Activated naive CD4-positive, alpha-beta T cell treated with anti-CD3 and anti-CD28 coated beads, Interleukin-2, amount 10 ng/mL, durations not matched to agents 7 days and 5 days (primary cell): Measurements from ENCODE around the gene HHIP.
"Not testable (repeated sequence)": the region's sequence is repeated elsewhere in the genome, so short reads cannot be mapped to it uniquely, and the experiment has no call there.

Experiments
- CTCF ChIA-PET: fragments of 350-600 bp; sonication (Branson Sonifier 250); formaldehyde crosslinking; loops from one replicate; lab custom pipeline; 2021; ENCODE audit warnings: antibody characterized with exemption; lab: Charles Lee
- DNase-seq: peaks from one replicate; pipeline ENCODE4 v3.0.0-alpha.2; 2020
- H3K27ac Mint-ChIP-seq: one replicate; pipeline ENCODE4 v1.8.0; 2021; ENCODE audit warnings: mild to moderate bottlenecking, moderate library complexity, mixed read lengths
- H3K27me3 Mint-ChIP-seq: one replicate; pipeline ENCODE4 v1.8.0; 2021; ENCODE audit warnings: mild to moderate bottlenecking, mixed read lengths
- H3K36me3 Mint-ChIP-seq: one replicate; pipeline ENCODE4 v1.8.0; 2021; ENCODE audit warnings: mixed read lengths
- H3K4me1 Mint-ChIP-seq: one replicate; pipeline ENCODE4 v1.8.0; 2021; ENCODE audit warnings: mixed read lengths
- H3K4me3 Mint-ChIP-seq: one replicate; pipeline ENCODE4 v1.8.0; 2021; ENCODE audit warnings: mild to moderate bottlenecking, moderate library complexity, mixed read lengths
- H3K9me3 Mint-ChIP-seq: one replicate; pipeline ENCODE4 v1.8.0; 2021; ENCODE audit warnings: mixed read lengths

Gene HHIP

GRCh38 chr4:144734522-144734921 is 88.6 kb downstream of the HHIP start:
- Mint-ChIP-seq H3K27ac (no peak overlapping the region), H3K9me3 (no peaks in the 10 kb centered on the region), H3K36me3 (no peaks in the 10 kb centered on the region), H3K4me1 (no peaks in the 10 kb centered on the region), H3K27me3 (no peaks in the 10 kb centered on the region), H3K4me3 (no peak overlapping the region)
- DNase-seq = no peak
- CTCF ChIA-PET = no interaction called here

DNA sequence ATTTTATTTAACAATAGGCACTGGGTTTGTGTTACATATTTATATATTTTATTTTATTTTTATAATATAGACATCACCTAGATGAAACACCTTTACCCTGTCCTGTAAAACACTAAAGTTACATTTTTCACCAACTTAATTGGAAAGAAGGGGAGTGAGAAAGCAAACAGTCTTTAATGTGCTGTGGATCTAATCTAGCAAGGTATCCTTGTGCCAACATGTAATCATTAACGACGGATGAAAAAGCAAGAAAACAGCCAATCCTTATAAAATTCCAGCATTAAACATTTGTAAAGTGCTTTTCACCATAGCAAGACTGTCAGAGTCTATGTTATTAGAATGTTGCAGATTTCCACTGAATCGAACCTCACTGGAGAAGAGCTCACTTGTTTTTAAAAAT is 92.7 kb downstream of the HHIP start:
- Mint-ChIP-seq H3K27ac (no peak overlapping the region), H3K27me3 (no peaks in the 10 kb centered on the region), H3K9me3 (no peaks in the 10 kb centered on the region), H3K36me3 (no peaks in the 10 kb centered on the region), H3K4me1 (no peaks in the 10 kb centered on the region), H3K4me3 (no peak overlapping the region)
- no peak for DNase-seq
- CTCF ChIA-PET = no interaction called here

- H3K9me3 Mint-ChIP-seq = no peaks in the 10 kb centered on the region
- H3K4me1 Mint-ChIP-seq = no peaks in the 10 kb centered on the region
- H3K36me3 Mint-ChIP-seq = no peaks in the 10 kb centered on the region
These were observed 93.6 kb downstream of the HHIP start for GRCh38 chr4:144739511-144740033.

GRCh38 chr4:144740316-144740715 is 94.4 kb downstream of the HHIP start:
- CTCF ChIA-PET = no interaction called here
- Mint-ChIP-seq H3K9me3 (no peaks in the 10 kb centered on the region), H3K4me3 (no peak overlapping the region), H3K4me1 (no peaks in the 10 kb centered on the region), H3K27ac (no peak overlapping the region), H3K36me3 (no peaks in the 10 kb centered on the region), H3K27me3 (no peaks in the 10 kb centered on the region)
- no peak for DNase-seq

More at GRCh38 chr4:144739511-144740033, 93.6 kb downstream of the HHIP start:
- CTCF ChIA-PET = no interaction called here
- Mint-ChIP-seq H3K27ac (no peak overlapping the region), H3K27me3 (no peaks in the 10 kb centered on the region), H3K4me3 (no peak overlapping the region)
- no peak for DNase-seq

GRCh38 chr4:144748814-144749555 is 103.0 kb downstream of the HHIP start:
- Mint-ChIP-seq H3K4me3 (no peak overlapping the region), H3K27me3 (no peaks in the 10 kb centered on the region), H3K4me1 (no peaks in the 10 kb centered on the region), H3K9me3 (no peaks in the 10 kb centered on the region), H3K36me3 (no peaks in the 10 kb centered on the region), H3K27ac (no peak overlapping the region)
- CTCF ChIA-PET = no interaction called here
- DNase-seq = no peak

DNA sequence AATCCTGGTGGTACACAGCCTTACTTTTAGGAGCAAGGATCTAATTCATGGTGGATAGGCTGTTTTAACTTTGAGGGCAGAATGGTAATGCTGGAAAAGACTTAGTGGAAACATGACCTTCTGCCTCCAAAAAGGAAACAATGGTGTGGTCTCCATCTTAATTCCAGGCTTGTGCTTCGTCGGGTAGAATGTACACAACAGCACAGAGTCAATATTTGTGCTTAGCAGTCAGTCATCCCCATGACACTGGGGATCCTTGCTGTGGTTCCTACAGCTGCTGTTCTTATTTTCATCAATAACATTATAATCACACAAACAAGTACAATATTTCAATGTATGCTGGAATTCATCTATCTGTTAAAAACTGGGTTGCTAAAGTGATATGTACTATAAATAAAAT is 104.4 kb downstream of the HHIP start:
- no peaks in the 10 kb centered on the region for H3K27me3 Mint-ChIP-seq
- CTCF ChIA-PET = no interaction called here
- H3K4me3 Mint-ChIP-seq = no peak overlapping the region
- H3K9me3 Mint-ChIP-seq = no peaks in the 10 kb centered on the region
- no peak for DNase-seq
- no peak overlapping the region for H3K27ac Mint-ChIP-seq
- no peaks in the 10 kb centered on the region for H3K4me1 Mint-ChIP-seq
- H3K36me3 Mint-ChIP-seq = no peaks in the 10 kb centered on the region

GRCh38 chr4:144754562-144755410 is 108.8 kb downstream of the HHIP start:
- H3K27ac Mint-ChIP-seq = no peak overlapping the region
- H3K9me3 Mint-ChIP-seq = no peaks in the 10 kb centered on the region
- no peaks in the 10 kb centered on the region for H3K27me3 Mint-ChIP-seq
- no peaks in the 10 kb centered on the region for H3K36me3 Mint-ChIP-seq
- CTCF ChIA-PET = no interaction called here
- no peaks in the 10 kb centered on the region for H3K4me1 Mint-ChIP-seq
- DNase-seq = no peak
- no peak overlapping the region for H3K4me3 Mint-ChIP-seq

DNA sequence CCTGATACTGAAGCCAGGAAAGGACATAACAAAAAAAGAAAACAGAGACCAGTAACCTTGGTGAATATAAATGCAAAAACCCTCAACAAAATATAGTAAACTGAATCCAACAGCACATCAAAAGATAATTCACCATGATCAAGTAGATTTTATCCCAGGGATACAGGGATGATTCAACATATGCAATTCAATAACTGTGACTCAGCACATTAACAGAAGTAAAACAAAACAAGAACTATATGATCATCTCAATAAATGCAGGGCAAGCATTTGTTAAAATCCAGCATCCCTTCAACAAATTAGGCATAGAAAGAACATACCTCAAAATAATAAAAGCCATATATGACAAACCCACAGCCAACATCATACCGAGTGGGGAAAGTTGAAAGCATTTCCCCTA is 112.0 kb downstream of the HHIP start:
- Mint-ChIP-seq H3K36me3 (no peaks in the 10 kb centered on the region), H3K27me3 (no peaks in the 10 kb centered on the region), H3K4me3 (no peak overlapping the region), H3K27ac (no peak overlapping the region), H3K9me3 (no peaks in the 10 kb centered on the region), H3K4me1 (no peaks in the 10 kb centered on the region)
- DNase-seq = no peak
- CTCF ChIA-PET = no interaction called here

- H3K27me3 Mint-ChIP-seq, DNase-seq, H3K27ac Mint-ChIP-seq, H3K9me3 Mint-ChIP-seq, H3K4me1 Mint-ChIP-seq, H3K36me3 Mint-ChIP-seq, H3K4me3 Mint-ChIP-seq, CTCF ChIA-PET: not testable (repeated sequence)
These were observed 122.9 kb downstream of the HHIP start for GRCh38 chr4:144768809-144769208.

DNA sequence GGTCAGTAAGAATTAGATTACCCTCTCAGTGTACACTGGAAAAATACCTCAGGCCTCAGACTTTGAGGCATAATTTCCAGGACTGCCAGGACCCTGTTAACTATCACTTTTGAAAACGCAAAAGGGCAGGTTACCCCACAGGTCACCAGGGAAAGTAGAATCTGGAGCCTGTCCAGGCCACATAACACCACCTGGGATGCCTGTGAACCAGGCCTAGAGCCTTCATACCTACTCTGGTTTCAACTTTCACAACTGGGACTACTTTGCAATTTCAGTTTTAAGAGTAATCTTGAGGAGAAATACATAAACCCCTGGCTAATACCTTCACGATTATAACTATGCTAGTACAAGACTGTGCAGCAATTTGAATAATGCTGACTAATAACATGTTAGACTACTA is 132.4 kb downstream of the HHIP start:
- no peaks in the 10 kb centered on the region for H3K27me3 Mint-ChIP-seq
- CTCF ChIA-PET = no interaction called here
- H3K4me1 Mint-ChIP-seq = no peaks in the 10 kb centered on the region
- H3K27ac Mint-ChIP-seq = no peak overlapping the region
- DNase-seq = no peak
- H3K9me3 Mint-ChIP-seq = peaks cover 2% of the 10 kb centered on the region
- no peak overlapping the region for H3K4me3 Mint-ChIP-seq
- no peaks in the 10 kb centered on the region for H3K36me3 Mint-ChIP-seq

GRCh38 chr4:144782345-144782744 is 136.4 kb downstream of the HHIP start:
- no peaks in the 10 kb centered on the region for H3K9me3 Mint-ChIP-seq
- H3K4me3 Mint-ChIP-seq = no peak overlapping the region
- H3K27ac Mint-ChIP-seq = no peak overlapping the region
- no peaks in the 10 kb centered on the region for H3K36me3 Mint-ChIP-seq
- CTCF ChIA-PET = no interaction called here
- H3K4me1 Mint-ChIP-seq = no peaks in the 10 kb centered on the region
- no peak for DNase-seq
- no peaks in the 10 kb centered on the region for H3K27me3 Mint-ChIP-seq

GRCh38 chr4:144785961-144786360 is 140.0 kb downstream of the HHIP start:
- Mint-ChIP-seq H3K4me1 (no peaks in the 10 kb centered on the region), H3K36me3 (no peaks in the 10 kb centered on the region), H3K4me3 (no peak overlapping the region), H3K27me3 (no peaks in the 10 kb centered on the region), H3K27ac (no peak overlapping the region), H3K9me3 (no peaks in the 10 kb centered on the region)
- no peak for DNase-seq
- CTCF ChIA-PET = interaction anchor here (1.1 kb wide), 1 partner anchor 612 kb away, joined by 3 read pairs; no protein-coding TSS in a partner anchor

DNA sequence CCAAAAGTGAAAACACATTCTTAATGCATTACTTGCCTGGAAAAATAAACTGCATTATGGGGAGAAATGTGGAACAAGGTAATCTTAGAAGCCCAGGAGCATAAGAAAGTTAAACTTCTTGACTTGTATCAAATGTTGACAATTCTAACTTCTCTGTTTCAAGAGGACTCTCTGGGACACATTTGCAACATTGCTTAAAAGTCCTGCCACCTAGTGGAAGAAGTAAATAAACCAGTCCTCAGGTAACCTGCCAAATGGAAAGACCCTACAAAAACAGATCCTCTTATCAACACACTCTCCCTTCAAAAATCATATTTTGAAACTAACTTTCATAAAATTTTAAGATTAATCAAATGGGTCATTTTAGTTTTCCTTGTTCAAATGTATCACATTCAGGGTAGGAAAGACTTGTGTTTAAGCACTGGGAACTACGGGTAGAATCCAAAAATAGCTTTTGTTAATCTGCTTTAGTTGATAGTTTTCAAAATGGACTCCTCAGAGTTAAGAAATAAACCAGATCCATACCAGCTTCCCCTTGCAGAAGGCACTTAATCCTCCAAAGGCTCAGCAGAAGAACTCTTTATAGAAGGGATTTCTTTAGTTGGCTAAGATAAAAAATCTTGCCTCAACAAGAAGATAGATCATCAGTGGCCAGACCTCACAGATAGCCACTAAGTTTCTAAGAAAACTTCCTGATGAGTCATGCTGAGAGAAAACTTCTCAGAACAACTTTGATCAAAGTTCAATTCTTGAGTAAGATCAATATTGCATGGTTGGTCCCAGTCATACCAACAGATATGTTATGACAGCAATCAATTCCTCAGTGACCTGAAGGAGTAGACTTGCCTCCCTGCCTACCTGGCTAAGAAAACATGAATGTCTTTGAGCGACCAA is 141.7 kb downstream of the HHIP start:
- Mint-ChIP-seq H3K36me3 (no peaks in the 10 kb centered on the region), H3K27me3 (no peaks in the 10 kb centered on the region), H3K4me3 (no peak overlapping the region), H3K4me1 (no peaks in the 10 kb centered on the region), H3K9me3 (peaks cover under 1% of the 10 kb centered on the region), H3K27ac (no peak overlapping the region)
- DNase-seq = no peak
- CTCF ChIA-PET = interaction anchor here (0.9 kb wide), 1 partner anchor 614 kb away, joined by 4 read pairs; no protein-coding TSS in a partner anchor

DNA sequence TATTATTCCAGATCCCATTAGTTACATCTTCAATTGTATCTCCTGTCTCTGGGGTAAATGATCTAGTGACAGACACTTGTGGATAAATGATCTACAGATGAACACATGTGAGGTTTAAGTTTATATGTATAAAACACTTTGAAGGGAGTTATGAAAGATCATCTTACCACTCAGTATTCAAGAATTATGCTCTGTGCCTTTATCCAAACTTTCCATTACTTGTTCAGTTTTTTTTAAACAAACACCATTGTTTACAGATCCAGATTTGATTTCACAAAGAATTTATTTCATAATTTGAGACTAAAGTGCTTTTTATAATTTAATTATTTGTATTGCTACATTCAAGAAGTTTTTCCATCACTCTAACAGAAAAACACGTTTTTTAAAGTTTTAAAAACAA is 142.5 kb downstream of the HHIP start:
- CTCF ChIA-PET = interaction anchor here (0.9 kb wide), 1 partner anchor 614 kb away, joined by 4 read pairs; no protein-coding TSS in a partner anchor
- no peak for DNase-seq
- no peaks in the 10 kb centered on the region for H3K36me3 Mint-ChIP-seq
- no peaks in the 10 kb centered on the region for H3K27me3 Mint-ChIP-seq
- no peaks in the 10 kb centered on the region for H3K4me1 Mint-ChIP-seq
- peaks cover 3% of the 10 kb centered on the region for H3K9me3 Mint-ChIP-seq
- H3K4me3 Mint-ChIP-seq = no peak overlapping the region
- H3K27ac Mint-ChIP-seq = no peak overlapping the region
